GM19467 (cell line): ENCODE results near the gene CLTA.

Experiments
- ATAC-seq: cut with Tn5 transposase; IDR thresholded peaks from one replicate; pipeline ENCODE4 v1.9.1; 2021; ENCODE audit warnings: mild to moderate bottlenecking, moderate library complexity; ENCODE audit not compliant: unreplicated experiment

CLTA gene

DNA sequence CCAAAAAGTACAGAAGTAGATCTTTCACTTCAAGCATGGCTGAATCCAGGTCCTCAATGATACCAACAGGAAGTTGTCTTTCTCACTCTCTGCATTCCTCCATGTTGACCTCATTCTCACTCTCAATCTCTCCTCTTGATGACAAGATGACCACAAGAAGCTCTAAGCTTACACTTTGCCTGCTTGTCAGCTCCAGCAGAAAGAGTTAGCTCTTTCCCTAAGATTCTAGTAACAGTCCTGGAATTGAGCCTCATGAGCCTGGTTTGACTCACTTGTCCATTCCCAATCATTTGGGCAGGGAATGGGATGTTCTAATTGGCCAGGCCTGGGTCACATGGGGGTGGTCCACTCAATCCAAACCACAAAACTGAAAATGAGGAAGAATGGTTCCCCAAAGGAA lies 3.3 kb upstream of the CLTA start:
- ATAC-seq, result no peak

DNA sequence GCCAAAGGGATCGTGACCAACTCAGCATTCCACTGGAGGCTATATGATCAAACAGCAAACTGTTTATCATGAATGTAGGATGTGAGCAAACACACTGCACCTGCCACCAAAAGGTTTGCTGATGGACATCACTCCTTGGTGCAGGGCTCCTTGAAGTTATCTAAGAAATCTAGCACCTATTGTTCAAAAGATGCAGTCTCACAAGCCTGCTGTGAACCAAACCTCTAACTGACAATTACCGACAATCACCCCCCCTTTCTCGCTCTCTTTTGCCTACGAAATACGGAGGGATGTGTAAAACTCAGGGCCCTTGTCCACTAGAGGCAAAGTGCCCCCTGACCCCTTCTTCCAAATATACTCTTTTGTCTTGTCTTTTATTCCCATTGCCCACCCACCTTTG lies 2.5 kb upstream of the CLTA start:
- ATAC-seq, result no peak

DNA sequence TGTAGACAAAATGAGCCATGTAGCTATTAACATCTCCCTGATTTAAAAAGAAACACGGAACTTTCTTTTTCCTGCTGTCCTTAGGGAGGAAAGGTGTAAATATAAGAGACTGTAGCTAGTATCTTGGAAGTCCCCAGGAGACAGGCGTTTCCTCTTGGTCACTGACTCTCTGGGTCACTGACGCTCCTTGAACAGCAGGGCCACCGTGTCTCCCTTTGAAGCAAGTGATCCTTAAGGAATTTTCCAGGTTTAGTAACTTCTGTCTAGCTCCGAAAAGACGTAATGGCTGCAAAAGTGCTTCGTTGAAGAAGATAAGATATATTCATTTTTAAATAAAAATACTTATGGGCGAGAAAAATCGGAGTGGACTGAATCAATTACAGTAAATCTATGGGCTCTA lies 745 bp upstream of the CLTA start:
- no peak for ATAC-seq

DNA sequence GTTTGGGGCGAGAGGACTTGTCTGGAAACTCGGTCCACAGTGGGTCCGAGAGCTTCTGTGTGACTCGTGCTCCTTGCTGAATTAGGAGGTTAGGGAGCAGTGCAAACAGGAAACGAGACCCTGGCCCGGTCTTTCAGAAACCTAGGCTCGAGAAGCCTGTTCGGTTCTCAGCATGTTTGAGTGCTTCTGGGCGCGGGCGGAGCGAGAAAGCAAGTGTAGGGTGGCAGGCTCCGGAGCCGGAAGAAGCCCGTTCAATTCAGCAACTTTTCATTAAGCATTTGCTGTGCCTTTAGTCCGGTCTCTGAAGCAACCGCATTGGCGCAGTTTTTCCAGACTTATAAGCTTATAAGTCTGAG lies 547 bp downstream of the CLTA start:
- peak; percentile 10 for ATAC-seq

DNA sequence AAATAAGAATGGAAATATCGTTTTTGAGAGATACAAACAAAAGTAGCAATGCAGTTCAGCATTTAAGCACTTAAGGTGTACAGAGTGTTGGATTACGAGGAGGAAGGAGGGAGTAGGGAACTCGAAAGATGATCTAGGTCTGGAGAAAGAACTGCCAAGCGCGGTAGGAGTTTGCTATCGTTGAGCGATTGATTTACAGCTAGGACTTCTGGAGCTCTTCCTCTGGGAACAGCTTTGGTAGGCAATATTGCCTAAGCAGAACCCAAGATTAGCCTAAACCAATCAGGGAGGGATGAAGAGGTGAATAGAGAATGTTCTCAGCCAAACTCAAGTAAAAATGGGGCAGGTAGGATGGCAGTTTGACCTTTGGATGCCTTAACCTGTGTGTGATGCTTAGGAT lies 965 bp downstream of the CLTA start:
- no peak for ATAC-seq

DNA sequence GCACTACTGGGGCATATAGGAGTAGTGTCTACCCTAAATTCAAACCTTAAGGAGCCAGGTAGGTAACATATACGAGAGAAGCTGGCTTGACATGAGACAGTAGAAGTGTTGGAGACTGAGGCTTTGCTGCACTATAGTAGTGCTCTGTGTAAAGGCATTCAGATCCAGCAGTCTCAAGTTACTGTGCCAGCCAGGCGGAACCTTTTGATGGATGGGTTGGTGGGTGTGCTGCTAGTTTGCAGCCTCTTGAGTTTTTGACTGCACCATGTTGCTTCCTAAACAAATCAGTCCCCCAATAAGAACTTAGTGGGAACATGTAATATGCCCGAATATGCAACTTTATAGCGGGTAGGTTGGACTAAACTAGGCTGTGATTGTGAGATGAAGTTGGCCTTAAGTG lies 1.5 kb downstream of the CLTA start:
- no peak for ATAC-seq

DNA sequence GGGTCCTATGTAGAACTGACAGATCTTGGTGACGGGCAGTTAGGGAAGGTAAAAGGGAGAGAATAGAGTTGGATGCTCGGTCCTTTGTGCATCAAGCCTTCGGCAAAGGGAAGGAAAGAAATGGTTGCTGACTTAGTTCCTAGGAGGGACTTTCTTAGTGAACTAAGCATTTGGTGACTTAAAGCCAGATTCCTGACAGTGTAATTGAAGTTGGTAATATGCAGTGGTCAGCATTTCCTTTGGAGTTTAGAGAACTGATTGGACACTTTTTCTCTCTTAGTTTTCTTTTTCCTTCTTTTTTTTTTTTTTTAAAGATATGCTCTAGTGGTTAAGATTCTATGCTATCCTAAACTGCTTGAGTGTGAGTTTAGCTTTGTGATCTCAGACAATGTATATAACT lies 2.3 kb downstream of the CLTA start:
- ATAC-seq, result no peak

DNA sequence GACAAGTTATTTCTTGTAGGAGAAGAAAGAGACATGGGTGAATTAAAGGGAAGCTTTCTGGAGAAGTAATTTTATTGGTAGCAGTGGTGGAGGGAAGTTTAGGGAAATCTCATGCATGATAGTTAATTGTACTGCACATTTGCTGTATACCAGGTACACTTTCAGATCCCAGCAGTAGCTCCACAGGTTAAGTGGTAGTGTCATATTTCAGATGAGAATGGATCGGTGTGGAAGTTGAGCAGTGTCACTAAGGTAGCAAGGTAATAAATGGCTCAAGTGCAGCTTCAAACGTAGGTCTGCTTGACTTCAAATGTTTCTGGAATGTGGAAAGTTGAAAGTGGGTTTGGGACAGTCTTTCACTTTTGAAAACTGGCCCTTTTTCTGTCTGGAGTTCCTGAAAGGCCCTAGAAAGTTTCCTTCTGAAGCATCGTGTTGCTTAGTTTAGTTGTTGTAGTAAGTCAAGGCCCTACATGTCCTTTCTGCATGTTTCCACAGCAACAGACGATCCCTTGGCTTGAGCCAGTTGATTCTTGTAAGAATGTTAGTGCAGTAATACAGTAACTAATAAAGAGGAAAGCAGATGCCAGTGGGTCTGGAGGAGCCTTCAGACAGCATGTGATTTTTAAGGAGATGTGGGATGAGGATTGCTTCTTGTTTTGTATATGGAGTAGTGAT lies 3.7 kb downstream of the CLTA start:
- ATAC-seq, result no peak

DNA sequence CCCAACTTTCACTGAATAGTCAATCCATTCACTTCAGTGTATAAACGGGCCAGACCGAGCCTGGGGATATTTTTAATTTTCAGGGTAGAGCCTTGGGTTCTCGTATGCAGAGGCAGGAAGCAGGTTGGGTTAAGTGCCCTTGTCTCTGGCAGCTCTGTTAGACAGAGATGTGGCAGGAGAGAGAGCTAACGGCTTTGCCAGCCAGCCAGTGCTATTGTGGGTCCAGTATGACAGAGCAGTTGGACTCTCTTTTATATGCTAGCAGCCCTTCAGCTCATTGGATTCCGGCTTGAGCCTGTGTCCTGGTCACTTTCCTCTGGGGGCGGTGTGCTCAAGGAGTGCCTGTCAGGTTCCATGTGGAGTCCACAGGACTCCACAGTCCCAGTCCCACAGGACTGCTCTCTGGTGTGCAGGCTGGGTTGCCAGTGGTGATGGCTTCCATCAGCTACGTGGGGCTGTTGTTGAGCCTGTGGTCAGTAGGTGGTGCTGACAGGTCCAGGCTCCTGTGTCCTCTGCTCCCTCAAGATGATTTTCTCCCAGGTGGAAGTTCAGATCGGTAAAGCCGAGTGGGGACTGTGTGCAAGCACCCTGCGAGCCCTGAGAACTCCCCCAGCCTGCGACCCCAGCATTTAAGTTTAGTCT lies 14.3 kb downstream of the CLTA start:
- no peak for ATAC-seq

DNA sequence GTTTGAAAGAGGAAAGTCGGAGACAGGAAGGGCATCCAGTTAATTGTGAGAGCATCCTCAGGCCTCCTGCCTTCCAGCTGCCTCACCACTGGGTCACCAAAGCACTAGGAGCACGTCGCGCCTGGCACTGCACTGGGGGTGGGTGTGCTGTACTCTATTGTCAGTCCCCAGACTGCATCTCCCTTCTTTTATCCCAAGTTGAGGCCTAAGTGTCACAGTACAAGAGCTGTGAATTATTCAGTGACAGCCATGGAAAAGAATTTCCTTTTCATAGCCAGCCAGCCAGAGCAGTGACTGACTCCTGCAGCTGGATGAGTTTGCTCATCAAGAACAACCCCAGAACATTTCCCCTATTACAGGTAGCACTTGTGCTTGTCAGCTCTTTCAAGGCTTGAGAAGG lies 16.3 kb downstream of the CLTA start:
- ATAC-seq, result no peak

DNA sequence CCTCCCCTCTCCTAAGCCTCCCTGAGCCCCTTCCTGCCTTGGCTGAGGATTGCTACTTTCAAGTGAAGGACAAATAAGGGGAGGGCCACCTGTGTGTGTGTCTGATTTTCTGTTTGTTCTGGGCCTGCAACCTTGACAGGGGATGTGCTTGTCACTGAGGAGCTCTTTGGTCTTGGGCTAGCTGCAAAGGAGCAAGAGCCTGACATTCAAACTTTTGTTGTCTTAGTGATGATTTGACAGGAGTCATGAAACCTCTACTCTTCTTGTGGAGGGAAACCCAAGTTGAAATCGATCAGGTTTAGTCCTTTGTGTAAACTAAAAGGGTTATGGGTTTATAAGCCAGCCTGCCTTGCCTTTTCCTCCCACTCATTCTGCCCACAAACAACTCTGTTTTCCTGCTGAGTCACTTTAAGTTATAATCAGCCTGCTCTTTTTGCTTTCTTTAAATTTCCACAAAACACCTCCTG lies 16.9 kb downstream of the CLTA start:
- ATAC-seq, result no peak

DNA sequence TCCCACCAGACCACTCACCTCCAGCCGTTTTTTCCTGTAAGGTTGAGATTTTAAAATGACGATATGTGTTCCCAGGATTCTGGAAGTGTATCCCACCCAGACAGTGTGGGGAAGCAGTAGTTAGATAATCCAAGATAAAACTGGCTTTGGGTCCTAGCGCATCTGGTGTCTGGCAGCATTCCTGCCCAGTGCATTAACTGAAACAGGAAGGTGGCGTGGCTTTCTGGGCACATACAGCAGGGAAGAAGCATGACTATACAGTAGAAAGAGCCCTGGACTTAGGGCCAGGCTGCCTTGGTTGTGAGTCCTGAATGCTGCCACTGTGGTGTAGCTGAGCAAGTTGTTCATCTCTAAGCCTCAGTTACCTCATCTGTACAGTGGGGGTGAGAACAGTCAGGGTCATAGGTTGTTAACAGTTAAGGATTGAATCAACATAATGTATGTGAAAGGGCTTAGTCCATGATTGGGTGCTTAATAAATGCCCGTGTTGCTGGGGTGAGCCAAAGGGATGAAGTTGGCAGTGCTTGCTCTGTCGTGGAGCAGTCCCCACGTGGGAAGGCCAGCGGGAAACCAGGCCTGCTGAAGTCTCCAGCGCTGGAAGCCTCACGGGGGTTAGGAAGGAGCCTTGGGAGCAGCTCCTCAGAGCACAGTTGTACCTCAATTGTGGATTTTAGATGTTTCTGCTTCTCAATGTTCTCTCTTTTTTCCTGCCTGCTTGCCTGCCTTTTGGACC lies 18.0 kb downstream of the CLTA start:
- ATAC-seq, result no peak

DNA sequence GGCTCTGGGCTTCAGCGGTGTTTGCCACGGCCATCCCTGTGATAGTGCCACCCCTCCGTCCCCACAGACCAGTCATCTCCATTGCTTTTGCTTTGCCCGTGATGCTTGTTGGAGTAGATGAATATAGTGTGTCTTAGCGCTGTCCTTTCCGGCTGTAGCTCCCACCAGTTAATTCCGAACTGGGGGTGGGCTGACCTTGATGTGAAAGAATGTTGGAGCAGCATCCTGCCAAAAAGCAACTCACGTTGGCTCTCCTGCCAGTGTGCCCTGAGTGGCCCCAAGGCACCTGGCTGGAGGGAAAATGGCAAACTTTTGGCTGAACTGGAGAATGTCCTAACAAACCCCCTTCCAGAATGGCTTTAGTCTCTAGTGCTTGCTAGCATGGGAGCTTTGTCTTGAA lies 20.0 kb downstream of the CLTA start:
- no peak for ATAC-seq

DNA sequence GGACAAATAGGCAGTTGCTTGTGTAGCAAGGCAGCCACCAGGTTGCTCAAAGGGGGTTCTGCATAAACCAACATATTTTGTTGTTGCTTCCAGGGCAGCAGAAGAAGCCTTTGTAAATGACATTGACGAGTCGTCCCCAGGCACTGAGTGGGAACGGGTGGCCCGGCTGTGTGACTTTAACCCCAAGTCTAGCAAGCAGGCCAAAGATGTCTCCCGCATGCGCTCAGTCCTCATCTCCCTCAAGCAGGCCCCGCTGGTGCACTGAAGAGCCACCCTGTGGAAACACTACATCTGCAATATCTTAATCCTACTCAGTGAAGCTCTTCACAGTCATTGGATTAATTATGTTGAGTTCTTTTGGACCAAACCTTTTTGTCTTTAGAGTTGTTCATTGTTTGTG lies 20.8 kb downstream of the CLTA start:
- no peak for ATAC-seq

DNA sequence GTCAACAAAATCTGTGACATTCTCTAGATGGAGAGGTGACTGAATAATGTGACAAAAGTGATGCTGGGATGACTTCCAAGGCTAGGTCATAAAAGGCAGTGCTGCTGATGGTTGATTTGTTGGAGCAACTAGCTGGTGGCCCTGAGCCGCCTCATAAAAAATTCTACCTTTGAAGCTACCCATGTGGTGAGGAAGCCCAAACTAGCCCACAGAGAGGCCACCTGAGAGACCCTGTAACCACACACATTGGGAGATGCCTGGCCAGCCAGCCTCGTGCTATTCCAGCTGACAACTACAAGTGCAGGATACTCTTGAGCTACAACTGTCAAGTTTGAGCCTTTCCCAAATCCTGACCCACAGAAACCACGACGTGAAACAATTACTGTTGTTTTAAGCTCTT lies 22.7 kb downstream of the CLTA start:
- no peak for ATAC-seq

DNA sequence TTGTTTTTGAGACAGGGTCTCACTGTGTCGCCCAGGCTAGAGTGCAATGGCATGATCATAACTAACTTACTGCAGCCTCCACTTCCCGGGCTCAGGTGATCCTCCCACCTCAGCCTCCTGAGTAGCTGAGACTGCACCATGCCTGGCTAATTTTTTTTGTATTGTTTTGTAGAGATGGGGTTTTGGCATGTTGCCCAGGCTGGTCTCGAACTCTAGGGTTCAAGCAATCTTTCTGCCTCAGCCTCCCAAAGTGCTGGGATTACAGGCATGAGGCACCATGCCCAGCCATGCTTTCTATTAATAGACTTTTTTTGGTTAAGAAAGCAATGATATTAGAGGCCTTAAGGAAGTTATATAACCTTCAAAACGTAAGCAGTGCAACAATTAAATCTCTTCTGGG lies 23.3 kb downstream of the CLTA start:
- no peak for ATAC-seq

DNA sequence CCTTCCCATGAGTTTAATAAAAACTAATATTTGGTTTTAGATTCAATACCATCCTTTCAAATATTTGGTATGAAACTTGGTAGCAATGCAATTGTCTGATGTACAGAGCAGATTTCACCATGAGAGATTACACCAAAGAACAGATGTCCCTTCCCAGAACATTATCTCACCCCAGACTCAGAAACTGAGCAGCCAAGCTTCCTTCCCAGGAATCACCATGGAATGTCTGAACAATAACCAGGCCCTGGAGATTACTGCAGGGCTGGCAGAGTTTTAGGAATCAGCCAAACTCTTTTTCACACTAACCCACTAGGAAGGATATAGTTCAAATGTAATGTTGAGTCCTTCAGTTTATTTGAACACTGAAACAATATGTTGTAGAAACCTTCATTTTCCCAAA lies 23.9 kb downstream of the CLTA start:
- no peak for ATAC-seq

DNA sequence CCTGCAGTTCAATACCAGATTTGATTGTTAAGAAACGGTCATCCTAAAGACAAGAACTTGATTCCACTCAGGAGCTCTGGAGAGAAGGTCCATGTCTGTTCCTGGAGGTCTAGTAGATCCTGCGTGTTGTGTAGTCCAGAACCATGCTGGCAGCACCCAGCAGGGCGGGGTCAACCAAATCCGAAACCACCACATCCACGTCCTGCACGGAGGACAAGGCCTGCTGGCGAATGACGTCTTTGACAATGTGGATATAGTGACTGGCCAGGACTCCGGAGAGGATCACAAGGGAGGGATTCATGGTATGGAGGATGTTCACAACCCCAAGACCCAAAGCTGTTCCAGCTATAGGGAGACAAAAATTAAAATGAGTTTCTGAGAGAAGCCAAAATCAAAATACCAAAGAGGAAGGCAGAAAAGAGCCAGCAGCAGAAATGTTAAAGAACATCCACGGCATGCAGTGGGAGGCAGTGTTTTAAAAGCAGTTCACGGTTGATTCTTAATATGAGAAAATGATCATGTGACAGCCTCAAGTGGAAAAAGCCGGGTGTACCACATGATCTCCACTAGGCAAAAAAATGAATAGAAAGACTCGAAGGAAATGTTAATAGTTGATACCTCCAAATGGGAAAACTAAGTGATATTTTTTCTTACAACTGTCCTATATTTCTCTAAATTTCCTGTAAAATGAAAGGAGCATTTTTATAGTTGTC lies 26.7 kb downstream of the CLTA start:
- ATAC-seq, result no peak

DNA sequence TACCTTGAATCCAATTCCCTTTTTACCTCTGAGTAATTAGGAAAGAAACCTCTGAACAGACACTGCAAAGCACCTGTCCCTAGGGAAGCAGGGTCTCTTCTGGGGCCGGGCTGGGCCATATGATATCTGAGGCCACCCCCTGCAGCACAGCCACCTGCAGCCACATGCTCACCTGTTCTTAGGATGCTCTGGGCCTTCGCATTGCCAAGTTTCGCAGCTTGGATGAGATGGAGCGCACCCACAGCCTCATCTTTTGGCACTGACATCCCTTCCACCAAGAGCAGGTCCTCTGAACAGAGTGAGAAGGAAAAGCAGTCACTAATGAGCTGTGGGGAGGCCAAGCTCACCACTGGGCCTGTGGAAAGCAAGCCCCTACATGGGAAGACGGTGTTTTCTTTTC lies 27.3 kb downstream of the CLTA start:
- ATAC-seq, result no peak

DNA sequence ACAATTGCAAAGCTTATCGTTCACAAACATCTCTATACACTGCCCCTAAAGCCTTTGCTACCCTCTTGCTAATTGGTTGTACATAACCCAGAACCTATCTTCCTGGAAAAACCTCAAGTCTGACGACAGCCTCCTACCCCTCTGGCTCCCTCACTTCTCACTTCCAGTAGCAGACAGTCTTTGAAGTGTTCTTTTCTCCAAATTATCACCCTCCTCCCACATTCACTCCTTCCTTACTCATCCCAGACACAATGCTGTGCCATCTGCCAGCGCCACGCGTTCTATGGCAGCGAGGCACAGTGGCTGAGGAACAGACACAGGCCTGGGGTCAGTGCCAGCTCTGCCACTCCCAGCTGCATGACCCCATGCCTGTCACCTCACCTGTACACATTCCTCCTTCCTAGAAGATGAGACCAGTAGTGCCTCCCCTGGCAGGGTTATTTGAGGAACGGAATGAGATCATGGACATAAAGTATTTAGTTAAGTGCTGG lies 27.7 kb downstream of the CLTA start:
- ATAC-seq, result no peak

DNA sequence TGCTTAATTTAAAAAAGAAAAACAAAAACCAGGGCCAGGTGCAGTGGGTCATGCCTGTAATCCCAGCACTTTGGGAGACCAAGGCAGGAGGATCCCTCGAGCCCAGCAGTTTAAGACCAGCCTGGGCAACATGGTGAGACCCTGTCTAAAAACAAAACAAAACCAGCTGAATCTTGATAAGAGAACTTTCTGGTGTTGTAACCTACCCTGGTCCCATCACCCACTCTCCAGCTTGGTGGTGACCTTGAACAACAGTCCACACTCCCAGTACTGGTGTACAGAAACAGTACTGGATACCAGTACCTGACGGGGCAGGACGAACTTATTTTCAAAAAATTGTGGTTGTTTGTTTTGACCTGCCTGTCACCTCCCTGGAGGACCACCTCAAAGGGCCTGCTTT lies 30.9 kb downstream of the CLTA start:
- no peak for ATAC-seq

DNA sequence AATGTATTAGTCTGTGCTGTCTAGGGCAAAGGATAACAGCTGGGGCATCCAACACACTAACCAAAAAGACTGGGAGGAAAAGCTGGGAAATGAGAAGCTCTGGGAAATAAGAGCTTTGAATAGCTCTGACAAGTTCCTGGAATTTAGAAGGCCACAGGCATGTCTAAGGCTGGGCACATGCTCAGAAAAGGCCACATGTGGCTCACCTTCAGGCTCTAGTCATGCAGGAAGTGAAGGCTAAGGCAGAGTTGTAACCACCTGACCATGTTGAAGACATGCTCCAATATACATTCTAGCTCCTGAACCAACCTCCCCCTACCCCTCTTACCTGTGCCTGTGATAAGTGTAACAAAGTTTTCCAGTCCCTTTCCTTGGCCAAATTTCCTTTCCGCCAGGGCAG lies 31.7 kb downstream of the CLTA start:
- ATAC-seq, result no peak
